Stimulated activated CD4-positive, alpha-beta T cell treated with anti-CD3 and anti-CD28 coated beads, Interleukin-1b, Interleukin-23, amount 100 ng/mL, for 24 hours (primary cell): ENCODE measurements around the gene B4GALT5.
"Not testable (repeated sequence)": the region's sequence is repeated elsewhere in the genome, so short reads cannot be mapped to it uniquely, and the experiment has no call there.

Source experiments
- DNase-seq, 4 experiments: peaks; one replicate each; pipeline ENCODE4 v3.0.0-alpha.2; 2020; ENCODE audit warnings: low read depth in 4 of 4, low spot score in 1 of 4

B4GALT5 gene

GRCh38 chr20:49630396-49630951 lies 83.2 kb downstream of the B4GALT5 start:
- no peak for DNase-seq

GRCh38 chr20:49629606-49630005 lies 84.1 kb downstream of the B4GALT5 start:
- no peak for DNase-seq

GRCh38 chr20:49628280-49628679 lies 85.4 kb downstream of the B4GALT5 start:
- not testable (repeated sequence) for DNase-seq

- DNase-seq, result no peak
Measured at GRCh38 chr20:49627329-49627761, 86.3 kb downstream of the B4GALT5 start.

- DNase-seq, result not testable (repeated sequence)
Measured at GRCh38 chr20:49624988-49625387, 88.7 kb downstream of the B4GALT5 start.

- no peak for DNase-seq
Measured at GRCh38 chr20:49624317-49624716, 89.4 kb downstream of the B4GALT5 start.

GRCh38 chr20:49622243-49622642 lies 91.4 kb downstream of the B4GALT5 start:
- no peak for DNase-seq

GRCh38 chr20:49620364-49621240 lies 93.1 kb downstream of the B4GALT5 start:
- DNase-seq, result no peak

- DNase-seq, result no peak
Measured at GRCh38 chr20:49619113-49620048, 94.3 kb downstream of the B4GALT5 start.

- no peak for DNase-seq
Measured at GRCh38 chr20:49618289-49618688, 95.4 kb downstream of the B4GALT5 start.

GRCh38 chr20:49617394-49617793 lies 96.3 kb downstream of the B4GALT5 start:
- not testable (repeated sequence) for DNase-seq

- no peak for DNase-seq
Measured at GRCh38 chr20:49616154-49617007, 97.3 kb downstream of the B4GALT5 start.

- no peak for DNase-seq
Measured at GRCh38 chr20:49615401-49616153, 98.1 kb downstream of the B4GALT5 start.

GRCh38 chr20:49615051-49615400 lies 98.7 kb downstream of the B4GALT5 start:
- DNase-seq, result not testable (repeated sequence)

- no peak for DNase-seq
Measured at GRCh38 chr20:49614338-49615050, 99.2 kb downstream of the B4GALT5 start.

GRCh38 chr20:49612127-49612738 lies 101.4 kb downstream of the B4GALT5 start:
- no peak for DNase-seq

GRCh38 chr20:49611539-49612126 lies 102.0 kb downstream of the B4GALT5 start:
- not testable (repeated sequence) for DNase-seq
